WTC11 (cell line): ENCODE data around the gene GLRA1.

Experiments used
- ATF1 ChIP-seq: sonication (generic); formaldehyde crosslinking; IDR thresholded peaks from 2 replicates; pipeline ENCODE4 v1.8.1; 2023; ENCODE audit warnings: mild to moderate bottlenecking, moderate library complexity, missing genetic modification reagents
- CREM ChIP-seq: sonication (generic); formaldehyde crosslinking; IDR thresholded peaks from 2 replicates; pipeline ENCODE4 v1.8.1; 2022; ENCODE audit warnings: mild to moderate bottlenecking, missing genetic modification reagents, moderate library complexity
- CTCF ChIP-seq: fragments of 200-600 bp; IDR thresholded peaks from 2 replicates; pipeline ENCODE4 v1.8.0; 2022; ENCODE audit warnings: antibody characterized with exemption
- ELF4 ChIP-seq: sonication (generic); formaldehyde crosslinking; IDR thresholded peaks from 2 replicates; pipeline ENCODE4 v1.8.1; 2022; ENCODE audit warnings: low read depth, mild to moderate bottlenecking, moderate library complexity, missing genetic modification reagents
- FOXP1 ChIP-seq: sonication (generic); formaldehyde crosslinking; IDR thresholded peaks from 2 replicates; pipeline ENCODE4 v1.8.0; 2022; ENCODE audit warnings: missing genetic modification reagents, mild to moderate bottlenecking, moderate library complexity, borderline replicate concordance
- HMGXB4 ChIP-seq: sonication (generic); formaldehyde crosslinking; IDR thresholded peaks from 2 replicates; pipeline ENCODE4 v1.8.1; 2023; ENCODE audit warnings: mild to moderate bottlenecking, moderate library complexity, missing genetic modification reagents
- JUN ChIP-seq: sonication (generic); formaldehyde crosslinking; IDR thresholded peaks from 2 replicates; pipeline ENCODE4 v1.8.0; 2023; ENCODE audit warnings: mild to moderate bottlenecking, missing genetic modification reagents
- MLX ChIP-seq: sonication (generic); formaldehyde crosslinking; IDR thresholded peaks from 2 replicates; pipeline ENCODE4 v1.8.1; 2023; ENCODE audit warnings: mild to moderate bottlenecking, missing genetic modification reagents, moderate library complexity
- NR2C2 ChIP-seq: sonication (generic); formaldehyde crosslinking; IDR thresholded peaks from 2 replicates; pipeline ENCODE4 v1.8.0; 2022; ENCODE audit warnings: mild to moderate bottlenecking, missing genetic modification reagents
- SMAD4 ChIP-seq: sonication (generic); formaldehyde crosslinking; IDR thresholded peaks from 2 replicates; pipeline ENCODE4 v1.8.0; 2022; ENCODE audit warnings: mild to moderate bottlenecking, missing genetic modification reagents
- TP53 ChIP-seq: sonication (generic); formaldehyde crosslinking; IDR thresholded peaks from 2 replicates; pipeline ENCODE4 v1.8.1; 2023; ENCODE audit warnings: mild to moderate bottlenecking, missing genetic modification reagents
- ZNF121 ChIP-seq: sonication (generic); formaldehyde crosslinking; IDR thresholded peaks from 2 replicates; pipeline ENCODE4 v1.8.0; 2023; ENCODE audit warnings: missing genetic modification reagents
- ZNF512 ChIP-seq: sonication (generic); formaldehyde crosslinking; IDR thresholded peaks from 2 replicates; pipeline ENCODE4 v1.8.1; 2022; ENCODE audit warnings: missing genetic modification reagents, borderline replicate concordance
- TF ChIP-seq, protein P1 (sequence below): sonication (generic); formaldehyde crosslinking; IDR thresholded peaks from 2 replicates; pipeline ENCODE4 v1.8.1; 2022; ENCODE audit warnings: mild to moderate bottlenecking, moderate library complexity, missing genetic modification reagents

- TF ChIP-seq ELF4 (CRISPR knock-in tag) (no peak), SMAD4 (CRISPR knock-in tag) (no peak), JUN (CRISPR knock-in tag) (no peak), ZNF512 (CRISPR knock-in tag) (no peak), HMGXB4 (no peak), CTCF (no peak), FOXP1 (no peak), ZNF121 (CRISPR knock-in tag) (no peak), NR2C2 (CRISPR knock-in tag) (no peak), MLX (CRISPR knock-in tag) (no peak), CREM (CRISPR knock-in tag) (no peak), TP53 (CRISPR knock-in tag) (no peak), ATF1 (CRISPR knock-in tag) (no peak)
- TF ChIP-seq, protein P1, sequence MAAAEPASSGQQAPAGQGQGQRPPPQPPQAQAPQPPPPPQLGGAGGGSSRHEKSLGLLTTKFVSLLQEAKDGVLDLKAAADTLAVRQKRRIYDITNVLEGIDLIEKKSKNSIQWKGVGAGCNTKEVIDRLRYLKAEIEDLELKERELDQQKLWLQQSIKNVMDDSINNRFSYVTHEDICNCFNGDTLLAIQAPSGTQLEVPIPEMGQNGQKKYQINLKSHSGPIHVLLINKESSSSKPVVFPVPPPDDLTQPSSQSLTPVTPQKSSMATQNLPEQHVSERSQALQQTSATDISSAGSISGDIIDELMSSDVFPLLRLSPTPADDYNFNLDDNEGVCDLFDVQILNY (CRISPR knock-in tag) = no peak
Observed at GRCh38 chr5:151897896-151898295, 26.8 kb downstream of the GLRA1 start.
